CD14-positive monocyte (primary cell): ENCODE results near the gene ZBED4. TPM values are rescaled to one million over a fixed set of nuclear protein-coding genes. Genes with fewer than 3 reads are reported as not detected.

Experiments
- DNase-seq, 3 donors: peaks; one replicate each; pipeline ENCODE4 v3.0.0-alpha.2; 2011 to 2022
- H2AFZ ChIP-seq: 2 replicates; pipeline ENCODE4 v1.6.0; 2012; ENCODE audit warnings: mild to moderate bottlenecking, low read depth, low read length, inconsistent platforms; ENCODE audit not compliant: insufficient read depth, poor library complexity, severe bottlenecking
- H3K27ac ChIP-seq, 2 donors: 1 replicate in 1 of 2; 2 replicates in 1 of 2; pipeline ENCODE4 v1.5.1; 2012 to 2013; ENCODE audit warnings: low read length in 2 of 2, control low read depth in 1 of 2, inconsistent platforms in 1 of 2, low read depth in 1 of 2, mild to moderate bottlenecking in 1 of 2
- H3K27me3 ChIP-seq, 2 donors: one replicate each; pipeline versions ENCODE4 v1.6.0 to v1.6.1; 2011 to 2013; ENCODE audit warnings: low read length in 2 of 2; ENCODE audit not compliant: control insufficient read depth in 2 of 2, insufficient read depth in 2 of 2
- H3K36me3 ChIP-seq, 2 donors: replicated peaks in 1 of 2; 1 replicate in 1 of 2; 2 replicates in 1 of 2; pipeline versions ENCODE4 v1.5.1 to v1.6.1; 2012 to 2013; ENCODE audit warnings: low read length in 2 of 2, control low read depth in 1 of 2, inconsistent platforms in 1 of 2, mild to moderate bottlenecking in 1 of 2; ENCODE audit not compliant: insufficient read depth in 2 of 2, control insufficient read depth in 1 of 2
- H3K4me1 ChIP-seq, 2 donors: 1 replicate in 1 of 2; 2 replicates in 1 of 2; pipeline versions ENCODE4 v1.5.1 to v1.6.1; 2012 to 2013; ENCODE audit warnings: low read length in 2 of 2, control low read depth in 1 of 2, inconsistent platforms in 1 of 2, mild to moderate bottlenecking in 1 of 2, moderate library complexity in 1 of 2; ENCODE audit not compliant: insufficient read depth in 2 of 2, control insufficient read depth in 1 of 2
- H3K4me2 ChIP-seq: replicated peaks from 2 replicates; pipeline ENCODE3; 2012; ENCODE audit warnings: low read length, moderate library complexity, mild to moderate bottlenecking; ENCODE audit not compliant: poor library complexity, severe bottlenecking; ENCODE audit errors: extremely low read depth
- H3K4me3 ChIP-seq, 3 experiments: fragments of 200-600 bp in 1 of 3; sonication (generic) in 1 of 3; replicated peaks in 1 of 3; 1 replicate in 2 of 3; 2 replicates in 1 of 3; pipeline ENCODE4 v1.5.1; 2011 to 2013; ENCODE audit warnings: low read length in 3 of 3, mild to moderate bottlenecking in 3 of 3, control low read depth in 2 of 3, low read depth in 2 of 3, inconsistent platforms in 1 of 3, moderate library complexity in 1 of 3
- H3K79me2 ChIP-seq: 2 replicates; pipeline ENCODE4 v1.6.0; 2012; ENCODE audit warnings: mild to moderate bottlenecking, control low read depth, inconsistent platforms, low read length, moderate library complexity; ENCODE audit not compliant: insufficient read depth
- H3K9ac ChIP-seq: 2 replicates; pipeline ENCODE4 v1.6.0; 2017; ENCODE audit warnings: low read length, mild to moderate bottlenecking; ENCODE audit not compliant: insufficient read depth, poor library complexity, severe bottlenecking
- H3K9me3 ChIP-seq, 2 donors: replicated peaks in 1 of 2; 1 replicate in 1 of 2; 2 replicates in 1 of 2; pipeline versions ENCODE4 v1.5.1 to v1.6.1; 2012 to 2013; ENCODE audit warnings: low read length in 2 of 2, control low read depth in 1 of 2; ENCODE audit not compliant: control insufficient read depth in 1 of 2, insufficient read depth in 1 of 2
- H4K20me1 ChIP-seq: 2 replicates; pipeline ENCODE4 v1.6.0; 2012; ENCODE audit warnings: mild to moderate bottlenecking, low read length, control low read depth, moderate library complexity; ENCODE audit not compliant: insufficient read depth
- H3K27ac Mint-ChIP-seq, 7 donors: one replicate each; pipeline ENCODE4 v1.8.0; 2020; ENCODE audit warnings: mild to moderate bottlenecking in 7 of 7, mixed read lengths in 7 of 7, moderate library complexity in 6 of 7, inconsistent platforms in 2 of 7
- H3K27me3 Mint-ChIP-seq, 3 donors: one replicate each; pipeline ENCODE4 v1.8.0; 2021 to 2022; ENCODE audit warnings: low read depth in 3 of 3, mild to moderate bottlenecking in 3 of 3, mixed read lengths in 3 of 3, moderate library complexity in 3 of 3, inconsistent platforms in 1 of 3
- H3K36me3 Mint-ChIP-seq, 2 donors: one replicate each; pipeline ENCODE4 v1.8.0; 2020; ENCODE audit warnings: mixed read lengths in 2 of 2, inconsistent platforms in 1 of 2, mild to moderate bottlenecking in 1 of 2
- H3K4me1 Mint-ChIP-seq: one replicate; pipeline ENCODE4 v1.8.0; 2020; ENCODE audit warnings: mild to moderate bottlenecking, mixed read lengths
- H3K4me3 Mint-ChIP-seq, 2 donors: one replicate each; pipeline ENCODE4 v1.8.0; 2020; ENCODE audit warnings: mild to moderate bottlenecking in 2 of 2, mixed read lengths in 2 of 2, moderate library complexity in 1 of 2
- H3K9me3 Mint-ChIP-seq, 7 donors: one replicate each; pipeline ENCODE4 v1.8.0; 2020 to 2022; ENCODE audit warnings: mixed read lengths in 7 of 7, mild to moderate bottlenecking in 6 of 7, moderate library complexity in 6 of 7, inconsistent platforms in 2 of 7
- CTCF ChIP-seq: fragments of 200-600 bp; IDR thresholded peaks from one replicate; pipeline ENCODE4 v1.8.0; 2022; ENCODE audit warnings: antibody characterized with exemption, mild to moderate bottlenecking
- WGBS: methylation state at CpG from one replicate; pipeline ENCODE4 v1.1.5; 2013; ENCODE audit warnings: missing lambda C conversion rate; ENCODE audit not compliant: insufficient coverage; 5-methylcytosine and 5-hydroxymethylcytosine counted together
- intact Hi-C, 2 donors: fragments of 100-400 bp; cut with micrococcal nuclease; formaldehyde crosslinking; loops; one replicate each; pipeline versions ENCODE4 v1.15.0 to v1.15.1; 2023
- polyA plus RNA-seq, 3 donors: library from polyadenylated mRNA; depleted of rRNA in 1 of 3; unstranded in 2 of 3; stranded (reverse) in 1 of 3; fragments of 300-500 nt in 2 of 3; fragments of >200 nt in 1 of 3; fragmentation: Illumina TruSeq in 2 of 3; gene quantifications; 1 replicate in 2 of 3; 2 replicates in 1 of 3; pipeline ENCODE4 v1.2.3, GENCODE V29; 2012 to 2021

Gene ZBED4
- polyA plus RNA-seq, 3 donors: 3.8 to 8.2 (median 5.7) TPM

- Histone ChIP-seq H3K9ac (no peak overlapping the region), H3K79me2 (no peaks in the 10 kb centered on the region), H3K4me2 (no peak overlapping the region), H3K36me3 (peaks cover 45 to 72% of the 10 kb centered on the region in 2 donors), H3K4me1 (no peaks in the 10 kb centered on the region), H3K27ac (no peak overlapping the region), H2AFZ (no peak overlapping the region), H3K9me3 (no peaks in the 10 kb centered on the region), H4K20me1 (no peaks in the 10 kb centered on the region), H3K27me3 (no peaks in the 10 kb centered on the region), H3K4me3 (no peak overlapping the region)
- TF ChIP-seq CTCF: no peak
- H3K4me3 Mint-ChIP-seq: no peak overlapping the region
- peak overlapping the region in 1 of 7 donors; percentile 6 for H3K27ac Mint-ChIP-seq
- H3K4me1 Mint-ChIP-seq: no peaks in the 10 kb centered on the region
- WGBS: 95% methylated on average over 12 of the region's 23 CpGs
- intact Hi-C loops: no loop called here
- H3K36me3 Mint-ChIP-seq: peaks cover 60 to 79% of the 10 kb centered on the region in 2 donors
- H3K9me3 Mint-ChIP-seq: peaks cover 0 to 2% (median 0%) of the 10 kb centered on the region in 7 donors
- peaks cover 0 to 3% (median 2%) of the 10 kb centered on the region in 3 donors for H3K27me3 Mint-ChIP-seq
- DNase-seq: no peak
Observed at GRCh38 chr22:49909476-49910205, 56.0 kb downstream of the ZBED4 start.

- Histone ChIP-seq H4K20me1 (no peaks in the 10 kb centered on the region), H3K36me3 (peaks cover 45 to 70% of the 10 kb centered on the region in 2 donors), H3K9me3 (no peaks in the 10 kb centered on the region), H3K9ac (no peak overlapping the region), H3K27me3 (no peaks in the 10 kb centered on the region), H2AFZ (no peak overlapping the region), H3K4me3 (no peak overlapping the region), H3K27ac (no peak overlapping the region), H3K4me1 (no peaks in the 10 kb centered on the region), H3K4me2 (no peak overlapping the region), H3K79me2 (no peaks in the 10 kb centered on the region)
- Mint-ChIP-seq H3K27me3 (peaks cover 0 to 3% (median 2%) of the 10 kb centered on the region in 3 donors), H3K27ac (peak overlapping the region in 3 of 7 donors; percentile 6 to 58 (median 35)), H3K36me3 (peaks cover 56 to 71% of the 10 kb centered on the region in 2 donors), H3K9me3 (peaks cover 0 to 2% (median 0%) of the 10 kb centered on the region in 7 donors), H3K4me1 (no peaks in the 10 kb centered on the region), H3K4me3 (no peak overlapping the region)
- intact Hi-C loops: no loop called here
- no peak for DNase-seq
- 95% methylated on average over 24 of the region's 27 CpGs for WGBS
- TF ChIP-seq CTCF: no peak
Observed at GRCh38 chr22:49910229-49911155, 56.8 kb downstream of the ZBED4 start.
